GM21390 (cell line): ENCODE results near the gene SZT2.

Source experiments
- ATAC-seq: cut with Tn5 transposase; IDR thresholded peaks from one replicate; pipeline ENCODE4 v1.9.1; 2021; ENCODE audit not compliant: unreplicated experiment

Gene SZT2

DNA sequence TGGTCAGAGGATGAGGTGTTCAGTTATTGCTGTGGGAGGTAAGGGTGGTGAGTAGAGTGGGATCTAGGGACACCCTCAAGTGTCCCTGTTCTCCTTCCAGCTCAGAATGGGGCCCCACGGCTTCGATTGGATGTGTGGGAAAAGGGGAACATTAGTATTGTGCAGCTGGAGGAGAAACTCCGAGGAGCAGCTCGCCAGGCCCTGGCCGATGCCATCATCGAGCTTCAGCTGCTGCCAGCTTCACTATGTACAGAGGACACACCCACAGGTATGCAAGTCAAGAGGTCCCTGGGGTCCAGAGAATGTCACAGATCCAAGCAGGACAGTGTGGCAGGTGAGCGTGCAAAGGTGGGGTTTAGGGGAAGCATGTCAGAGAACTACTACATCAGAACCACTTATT is 50.1 kb downstream of the SZT2 start:
- no peak for ATAC-seq

DNA sequence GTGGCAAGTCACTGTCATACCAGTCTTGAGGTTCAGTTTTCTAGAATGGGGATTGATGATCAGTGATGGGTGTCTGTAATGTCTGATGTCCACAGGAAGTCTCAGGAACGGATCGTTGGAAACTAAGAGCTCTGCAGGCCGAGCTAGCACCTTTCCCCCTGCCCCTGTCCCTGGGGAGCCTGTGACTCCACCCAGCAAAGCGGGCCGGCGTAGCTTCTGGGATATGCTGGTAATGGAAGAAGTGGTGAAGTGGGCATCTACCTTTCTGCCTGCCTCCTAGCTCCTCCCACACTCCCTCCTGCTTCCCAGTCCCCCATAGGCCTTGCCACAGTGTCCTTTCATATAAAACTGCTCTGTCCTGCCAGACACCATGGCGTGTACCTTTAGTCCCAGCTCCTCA is 50.7 kb downstream of the SZT2 start:
- no peak for ATAC-seq

DNA sequence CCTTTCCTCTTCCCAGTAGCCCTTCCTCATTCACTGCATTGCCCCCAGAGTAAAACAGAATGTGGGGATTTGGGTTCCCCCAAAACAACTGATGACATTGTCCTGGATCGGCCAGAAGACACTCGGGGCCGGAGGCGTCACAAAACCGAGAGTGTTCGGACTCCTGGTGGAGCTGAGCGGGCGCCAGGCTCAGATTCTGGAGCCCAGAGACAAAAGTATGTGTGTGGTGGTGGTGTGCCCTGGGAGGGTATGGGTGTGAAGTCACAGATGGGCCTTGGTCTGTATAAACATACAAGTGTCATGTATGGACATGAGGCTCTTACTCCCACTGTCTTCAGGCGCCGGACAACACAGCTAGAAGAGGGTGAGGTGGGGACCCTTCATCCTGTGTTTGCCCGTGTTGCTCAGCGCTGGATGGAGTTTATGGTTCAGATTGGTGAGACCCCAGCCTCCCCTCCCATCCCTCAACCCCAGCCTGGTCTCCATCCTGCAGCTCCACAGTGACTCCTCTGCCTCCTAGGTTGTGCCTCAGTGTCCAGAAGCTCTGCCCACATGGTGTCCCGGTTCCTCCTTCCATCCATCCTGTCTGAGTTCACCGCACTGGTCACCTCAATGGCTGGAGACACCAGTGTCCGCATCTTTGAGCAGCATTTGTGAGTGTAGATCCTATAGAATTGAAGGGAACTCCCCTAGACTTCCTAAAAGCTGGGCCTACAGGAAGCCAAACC is 51.6 kb downstream of the SZT2 start:
- no peak for ATAC-seq

DNA sequence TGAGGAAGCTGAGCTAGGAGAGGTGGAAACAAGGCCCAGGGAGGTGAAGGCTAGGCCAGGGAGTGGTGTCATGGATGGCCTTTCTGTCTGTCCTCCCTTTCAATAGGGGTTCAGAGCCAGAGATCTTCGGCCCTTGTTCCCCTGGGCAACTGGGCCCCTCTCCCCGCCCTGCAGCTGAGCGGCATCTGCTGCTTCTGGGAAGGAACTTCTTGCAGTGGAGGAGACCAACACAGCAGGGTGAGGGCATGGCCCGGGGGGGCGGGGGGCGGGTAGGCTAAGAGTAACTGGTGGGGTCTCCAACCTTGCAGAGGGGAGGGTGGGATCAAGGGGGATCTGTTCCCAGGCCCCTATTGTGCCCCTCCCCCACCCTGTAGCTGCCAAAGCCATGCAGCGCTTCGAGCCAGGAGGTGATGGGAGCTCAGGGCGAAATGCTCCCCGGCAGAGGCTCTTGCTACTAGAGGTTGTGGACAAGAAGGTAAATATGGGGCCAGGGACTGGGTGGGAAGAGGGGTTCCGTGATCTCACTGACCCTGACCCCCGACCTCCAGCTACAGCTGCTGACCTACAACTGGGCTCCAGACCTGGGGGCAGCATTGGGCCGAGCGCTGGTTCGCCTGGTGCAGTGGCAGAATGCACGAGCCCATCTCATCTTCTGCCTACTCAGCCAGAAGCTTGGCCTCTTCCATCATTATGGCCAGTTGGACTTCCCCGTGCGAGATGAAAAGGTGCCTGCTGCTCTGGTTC is 52.4 kb downstream of the SZT2 start:
- no peak for ATAC-seq

DNA sequence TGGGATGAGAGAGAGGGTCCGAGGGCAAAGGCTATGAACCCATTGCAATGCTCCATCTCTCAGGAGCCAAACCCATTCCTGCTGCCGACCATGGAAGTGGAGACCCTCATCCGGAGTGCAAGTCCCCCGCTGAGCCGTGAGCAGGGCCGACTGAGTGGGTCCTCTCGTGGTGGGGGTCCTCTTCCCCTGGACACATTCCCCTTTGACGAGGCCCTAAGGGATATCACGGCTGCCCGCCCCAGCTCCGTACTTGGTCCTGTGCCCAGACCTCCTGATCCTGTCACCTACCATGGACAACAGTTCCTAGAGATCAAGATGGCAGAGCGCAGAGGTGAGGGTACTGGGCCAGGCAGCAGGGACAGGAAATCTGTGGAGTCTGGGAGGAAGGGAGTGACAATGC is 53.1 kb downstream of the SZT2 start:
- no peak for ATAC-seq

DNA sequence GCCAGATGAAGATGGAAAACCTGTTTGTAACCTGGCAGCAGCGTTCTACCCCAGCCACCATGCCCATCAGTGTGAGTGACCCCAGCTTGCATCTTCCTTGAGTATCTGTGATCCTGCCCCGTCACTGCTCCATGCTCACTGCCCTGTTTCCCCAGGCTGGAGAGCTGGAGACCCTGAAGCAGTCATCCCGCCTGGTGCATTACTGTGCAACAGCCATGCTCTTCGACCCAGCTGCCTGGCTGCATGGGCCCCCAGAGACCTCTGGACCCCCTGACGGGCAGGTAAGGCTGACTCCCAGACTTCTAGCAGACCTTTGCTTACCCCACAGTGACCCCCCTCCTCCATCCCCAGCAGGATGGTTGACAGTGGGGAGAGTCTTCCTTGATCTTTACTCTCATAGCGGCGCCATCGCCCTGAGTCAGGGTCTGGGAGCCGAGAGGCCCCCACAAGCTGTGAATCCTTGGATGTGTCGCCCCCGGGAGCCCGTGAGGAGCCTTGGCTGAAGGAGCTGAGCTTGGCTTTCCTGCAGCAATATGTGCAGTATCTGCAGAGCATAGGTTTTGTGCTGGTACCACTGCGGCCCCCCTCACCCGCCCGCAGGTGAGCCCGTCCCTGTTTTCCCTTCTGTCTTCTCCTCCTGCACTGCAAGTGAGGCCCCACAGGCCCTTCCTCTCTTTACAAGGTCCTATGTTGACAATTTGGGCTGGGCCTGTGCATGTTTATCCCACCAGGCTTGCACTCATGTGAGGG is 53.7 kb downstream of the SZT2 start:
- no peak for ATAC-seq

DNA sequence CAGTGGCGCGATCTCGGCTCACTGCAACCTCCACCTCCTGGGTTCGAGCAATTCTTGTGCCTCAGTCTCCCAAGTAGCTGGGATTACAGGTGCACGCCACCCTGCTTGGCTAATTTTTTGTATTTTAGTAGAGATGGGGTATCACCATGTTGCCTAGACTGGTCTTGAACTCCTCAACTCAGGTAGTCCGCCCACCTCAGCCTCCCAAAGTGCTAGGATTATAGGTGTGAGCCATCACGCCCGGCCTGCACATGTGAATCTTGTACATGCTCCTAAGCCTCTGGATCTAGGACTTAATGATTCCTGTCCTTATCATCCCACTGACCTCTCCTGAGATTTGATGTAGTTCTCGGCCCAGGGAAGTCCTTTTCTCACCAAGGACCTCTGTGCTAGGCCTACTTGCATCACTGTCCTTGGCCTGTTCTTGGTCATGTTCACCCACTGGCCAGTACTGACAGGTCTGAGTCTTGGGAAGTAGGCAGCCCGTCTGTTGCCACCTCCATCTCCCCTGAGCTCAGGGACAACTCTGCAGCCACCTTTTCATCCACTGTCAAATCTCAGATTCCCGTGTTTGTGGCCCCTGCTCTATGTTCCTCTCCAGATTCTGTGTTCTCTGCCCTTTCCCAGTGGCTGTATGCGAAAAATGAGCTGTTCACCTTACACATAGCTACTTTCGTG is 54.6 kb downstream of the SZT2 start:
- ATAC-seq = no peak

DNA sequence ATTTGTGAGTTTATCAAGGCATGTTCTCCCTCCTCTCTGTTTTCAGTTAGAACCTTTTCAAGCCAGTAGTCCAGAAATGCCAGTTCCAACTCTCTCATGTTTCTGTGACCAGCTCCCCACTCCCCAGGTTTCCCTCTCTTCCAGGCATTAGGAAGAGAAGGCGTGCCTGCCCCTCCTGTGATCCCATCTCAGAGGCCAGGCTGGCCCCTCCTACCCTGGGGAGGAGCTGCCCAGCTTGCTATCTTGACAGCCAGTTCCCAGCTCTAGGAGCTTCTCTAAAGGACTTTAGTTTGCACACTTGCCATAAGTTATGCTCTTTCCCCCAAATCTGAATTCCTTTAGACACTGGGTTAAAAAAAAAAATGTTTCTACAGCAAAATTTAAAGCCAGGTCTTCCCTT is 55.1 kb downstream of the SZT2 start:
- no peak for ATAC-seq

DNA sequence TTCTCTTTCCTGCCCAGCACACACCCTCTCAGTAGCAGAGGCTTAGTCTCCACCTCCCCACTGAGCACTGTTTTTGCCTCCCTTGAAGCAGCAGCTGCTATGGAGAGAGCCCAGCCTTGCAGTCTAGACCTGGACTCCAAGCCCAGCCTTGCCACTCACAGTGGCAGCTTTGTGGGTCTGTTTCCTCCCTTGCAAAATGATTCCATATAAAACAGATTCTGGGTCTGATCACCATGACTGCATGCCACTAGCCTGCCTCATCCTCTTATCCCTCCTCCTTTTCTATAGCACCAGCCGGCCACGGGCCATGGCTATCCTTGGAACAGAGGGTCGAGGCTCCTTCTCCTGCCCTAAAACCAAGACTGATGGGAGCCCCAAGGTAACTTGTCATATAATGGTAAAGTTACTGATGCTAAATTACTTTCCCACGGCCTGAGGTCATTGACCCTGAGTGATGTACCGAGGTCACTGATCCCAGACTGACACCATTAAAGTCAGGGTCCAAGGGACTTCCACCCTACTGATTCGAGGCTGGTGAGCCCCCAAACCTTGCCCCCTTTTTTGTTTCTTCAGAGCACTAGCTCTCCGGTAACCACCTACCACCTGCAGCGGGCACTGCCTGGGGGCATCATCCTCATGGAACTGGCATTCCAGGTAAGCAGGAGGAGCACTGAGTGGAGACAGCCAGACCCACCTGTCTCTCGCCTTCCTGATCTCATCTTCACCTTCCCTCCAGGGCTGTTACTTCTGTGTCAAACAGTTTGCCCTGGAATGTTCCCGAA is 56.1 kb downstream of the SZT2 start:
- no peak for ATAC-seq

DNA sequence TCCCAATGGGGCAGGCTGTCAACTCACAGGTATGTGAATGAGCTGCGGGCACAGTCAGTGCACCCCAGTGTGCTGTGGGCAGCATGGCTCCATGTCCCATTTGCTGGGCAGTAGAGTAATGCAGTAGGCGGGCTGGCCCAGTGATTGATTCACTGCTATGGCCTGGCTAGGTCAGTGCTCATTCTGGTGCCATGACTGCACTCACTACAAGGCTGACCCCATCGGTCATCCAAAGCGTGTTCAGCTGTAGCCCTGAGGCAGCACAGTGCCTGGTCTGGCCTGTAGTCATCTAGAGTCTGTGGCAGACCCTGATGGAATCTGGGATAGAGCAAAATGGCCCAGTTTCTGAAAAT is 56.7 kb downstream of the SZT2 start:
- no peak for ATAC-seq

DNA sequence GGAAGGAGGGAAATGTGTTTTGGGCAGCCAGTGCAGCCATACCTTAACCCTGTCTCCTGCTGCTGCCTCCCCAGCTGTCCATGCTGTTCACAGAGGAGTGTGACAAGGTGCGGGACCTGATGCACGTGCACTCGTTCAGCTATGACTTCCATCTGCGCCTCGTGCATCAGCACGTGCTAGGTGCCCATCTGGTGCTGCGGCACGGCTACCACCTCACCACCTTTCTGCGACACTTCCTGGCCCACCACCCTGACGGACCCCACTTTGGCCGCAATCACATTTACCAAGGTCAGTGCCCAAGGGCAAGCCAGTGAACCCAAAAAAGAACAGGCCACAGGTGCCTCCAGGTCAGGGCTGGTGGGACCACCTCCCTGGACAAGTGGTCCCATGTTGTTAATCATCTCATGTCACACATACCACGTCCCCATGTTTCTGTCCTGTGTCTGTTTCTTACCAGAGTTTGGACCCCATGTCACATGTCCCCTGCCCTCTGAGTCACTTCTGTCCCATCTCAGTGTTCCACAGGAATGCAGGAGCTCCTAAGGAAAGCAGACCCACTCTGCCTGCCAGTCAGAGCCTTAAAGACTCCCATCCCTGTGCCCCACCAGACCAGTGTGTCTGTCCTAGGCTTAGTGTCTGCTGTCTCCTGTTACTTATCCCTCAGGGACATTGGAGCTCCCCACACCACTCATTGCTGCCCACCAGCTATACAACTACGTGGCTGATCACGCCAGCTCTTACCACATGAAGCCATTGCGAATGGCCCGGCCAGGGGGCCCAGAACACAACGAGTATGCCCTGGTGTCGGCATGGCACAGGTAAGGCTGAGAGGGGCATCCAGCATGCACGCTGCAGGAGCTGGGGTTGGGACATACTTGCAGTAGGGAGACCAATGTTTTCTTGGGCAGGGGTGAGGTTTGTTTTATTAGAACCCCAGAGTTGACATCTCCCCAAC is 57.5 kb downstream of the SZT2 start:
- no peak for ATAC-seq

DNA sequence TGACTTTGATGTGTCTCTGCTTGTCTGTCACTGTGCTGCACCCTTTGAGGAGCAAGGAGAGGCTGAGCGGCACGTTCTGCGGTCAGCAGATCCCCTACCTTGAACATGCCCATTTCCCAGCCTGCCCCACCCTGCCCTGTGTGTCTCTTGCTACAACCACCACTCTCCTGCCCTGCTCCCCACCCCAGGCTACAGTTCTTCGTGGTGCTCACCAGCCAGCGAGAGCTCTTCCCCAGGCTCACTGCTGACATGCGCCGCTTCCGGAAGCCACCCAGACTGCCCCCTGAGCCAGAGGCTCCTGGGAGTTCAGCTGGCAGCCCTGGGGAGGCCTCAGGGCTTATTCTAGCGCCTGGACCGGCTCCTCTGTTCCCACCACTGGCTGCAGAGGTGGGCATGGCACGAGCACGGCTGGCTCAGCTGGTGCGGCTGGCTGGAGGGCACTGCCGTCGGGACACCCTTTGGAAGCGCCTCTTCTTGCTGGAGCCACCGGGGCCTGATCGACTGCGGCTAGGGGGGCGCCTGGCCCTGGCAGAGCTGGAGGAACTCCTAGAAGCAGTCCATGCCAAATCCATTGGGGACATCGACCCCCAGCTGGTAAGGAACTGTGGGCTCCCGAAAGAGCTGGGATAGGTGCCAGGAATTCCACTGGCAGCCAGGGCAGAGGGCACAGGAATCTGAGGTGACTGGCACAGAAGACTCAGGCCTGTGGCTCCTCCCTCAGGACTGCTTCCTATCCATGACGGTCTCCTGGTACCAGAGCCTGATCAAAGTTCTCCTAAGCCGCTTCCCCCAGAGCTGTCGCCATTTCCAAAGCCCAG is 58.4 kb downstream of the SZT2 start:
- no peak for ATAC-seq

DNA sequence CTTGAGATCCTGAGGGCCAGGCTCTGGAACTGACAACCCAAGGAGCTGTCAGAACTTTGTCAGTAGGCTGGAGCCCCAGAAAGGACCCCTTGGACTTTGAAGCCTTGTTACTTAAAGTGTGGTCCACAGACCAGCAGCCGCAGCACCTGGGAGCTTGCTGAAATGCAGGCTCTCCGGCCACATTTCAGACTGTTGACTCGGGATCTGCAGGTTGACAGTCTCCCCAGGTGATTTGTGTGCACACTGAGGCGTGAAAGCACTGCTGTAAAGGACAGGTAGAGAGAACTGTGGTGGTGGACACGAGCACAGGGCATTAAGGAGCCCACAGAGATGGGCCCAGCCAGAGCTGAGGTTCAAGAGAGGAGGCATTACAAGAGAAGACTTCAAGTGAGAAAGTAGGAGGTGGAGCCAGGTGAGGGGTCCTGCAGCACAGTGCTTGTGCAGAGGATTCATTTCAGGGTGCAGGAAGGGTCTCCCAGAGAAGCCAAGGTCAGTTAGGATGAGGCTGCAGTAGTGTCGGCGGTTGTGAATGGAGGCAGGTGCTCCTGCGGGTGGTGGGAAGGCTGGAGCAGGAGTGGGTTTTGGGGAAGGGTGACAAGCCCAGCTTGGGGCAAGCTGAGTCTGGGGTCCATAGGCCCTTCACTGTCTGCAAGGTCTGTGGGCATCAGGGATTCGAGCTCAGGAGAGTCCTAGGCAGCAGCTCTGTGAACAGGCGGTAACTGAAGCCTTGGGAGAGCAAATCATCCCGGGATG is 59.4 kb downstream of the SZT2 start:
- no peak for ATAC-seq

DNA sequence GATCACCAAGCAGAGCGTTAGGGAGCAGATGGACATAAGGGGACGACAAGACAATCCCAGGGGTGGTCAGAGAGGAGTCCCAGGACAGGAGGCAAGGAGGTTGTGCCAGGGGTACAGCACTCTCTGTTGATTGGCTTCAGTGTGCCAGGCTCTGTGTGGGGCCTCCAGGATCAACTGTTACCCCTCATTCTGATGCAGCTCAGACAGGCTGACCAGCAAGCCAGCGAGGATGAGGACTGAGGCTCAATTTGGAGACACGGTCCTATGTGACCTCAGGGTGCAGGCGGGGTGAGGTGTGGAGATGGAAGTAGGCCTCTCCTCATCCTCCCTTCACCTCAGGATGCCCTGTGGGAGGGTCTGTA is 60.0 kb downstream of the SZT2 start:
- no peak for ATAC-seq

DNA sequence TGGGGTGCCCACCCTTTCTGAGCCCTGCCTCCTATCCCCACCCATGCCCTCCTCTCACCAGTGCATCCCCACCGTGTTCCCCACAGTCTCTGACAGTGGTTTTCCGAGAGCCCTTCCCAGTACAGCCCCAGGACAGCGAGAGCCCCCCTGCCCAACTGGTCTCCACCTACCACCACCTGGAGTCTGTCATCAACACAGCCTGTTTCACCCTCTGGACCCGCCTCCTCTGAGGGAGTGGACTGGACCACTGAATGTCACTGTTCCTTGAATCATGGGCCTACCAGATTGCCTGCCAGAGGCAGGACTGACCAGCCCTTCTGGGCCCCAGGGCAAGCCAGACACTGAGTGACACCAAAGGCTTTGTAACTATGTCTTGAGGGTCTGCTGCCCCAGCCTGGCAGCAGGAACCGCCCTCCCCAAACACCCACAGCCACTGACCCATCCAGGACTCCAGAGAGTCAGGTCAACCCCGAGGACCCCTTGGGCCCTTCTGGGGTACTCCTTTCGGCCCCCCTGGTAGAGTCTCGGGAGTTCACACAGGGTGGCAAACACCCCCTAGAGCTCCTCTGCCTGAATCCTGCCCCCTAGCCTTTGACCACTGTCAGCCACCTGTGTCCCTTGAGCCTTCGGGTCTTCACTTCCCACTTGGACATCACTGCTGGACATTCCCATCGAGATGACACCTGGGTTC is 60.7 kb downstream of the SZT2 start:
- ATAC-seq = no peak

DNA sequence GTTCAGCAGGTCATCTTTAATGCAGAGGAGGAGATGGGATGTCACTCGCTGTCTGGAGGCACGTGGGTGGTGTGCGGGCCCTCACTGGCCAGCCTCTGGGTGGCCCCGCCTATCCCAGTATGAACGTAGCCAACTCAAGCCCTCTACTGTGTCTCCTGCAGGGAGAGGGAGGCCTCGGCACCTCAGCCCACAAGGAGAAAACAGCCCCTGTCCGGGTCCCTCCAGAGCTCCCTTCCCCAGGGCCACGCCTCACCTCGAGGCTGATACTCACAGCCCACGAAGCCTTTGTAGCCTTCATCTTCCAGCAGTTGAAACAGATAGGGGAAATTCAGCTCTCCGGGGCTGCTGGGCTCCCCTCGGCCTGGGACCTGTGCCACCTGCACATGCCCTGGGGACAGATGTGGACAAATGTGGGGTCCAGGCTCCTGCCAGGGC is 61.5 kb downstream of the SZT2 start:
- ATAC-seq = no peak

DNA sequence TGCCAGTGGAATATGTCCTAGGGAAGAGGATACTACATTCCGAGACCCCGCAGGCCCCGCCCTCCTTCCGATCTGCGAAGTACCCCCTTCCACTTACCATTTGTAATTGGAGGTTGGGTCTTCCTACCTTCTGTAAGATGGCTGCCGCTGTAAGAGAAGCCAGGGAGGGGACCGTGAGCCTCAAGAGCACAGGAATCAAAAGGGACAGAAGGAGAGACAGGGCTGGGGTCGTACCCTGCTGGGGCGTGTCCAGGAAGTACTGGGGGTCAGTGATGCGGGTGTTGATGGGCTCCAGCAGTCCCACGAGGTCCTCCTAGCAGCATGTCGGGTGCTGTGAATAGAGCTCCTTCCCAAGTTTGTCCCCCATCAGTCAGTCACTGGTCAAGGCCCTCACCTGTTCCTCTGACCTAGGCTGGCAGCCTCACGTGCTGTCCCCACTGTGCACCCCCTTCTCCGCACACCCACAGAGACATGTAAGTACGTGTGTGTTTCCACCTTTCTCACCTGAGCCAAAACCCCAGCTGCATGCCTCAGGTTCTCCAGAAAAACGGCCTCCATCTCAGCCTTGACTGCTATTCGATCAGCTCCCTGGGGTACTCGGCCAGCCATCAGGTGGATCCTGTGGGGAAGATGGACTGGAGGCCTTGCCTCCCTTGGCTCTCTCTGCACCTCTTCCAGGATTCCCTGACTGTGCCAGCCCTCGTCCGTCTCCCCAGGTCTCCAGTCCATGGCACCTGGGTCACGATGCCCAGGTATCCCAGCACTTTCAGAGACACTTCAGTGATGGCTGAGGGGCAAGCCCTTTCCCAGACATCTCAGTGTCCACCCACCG is 62.2 kb downstream of the SZT2 start:
- no peak for ATAC-seq
